Measurements from ENCODE around the gene POLG.
A peak's percentile ranks its signal among the peaks of the same experiment; 100 is the strongest.

Gene POLG

GRCh38 chr15:89335298-89336041, 846 bp upstream of the POLG start:
- peak; percentile 32 for DNase-seq (ENCODE audit: low read depth)
- no peak for TF ChIP-seq CTCF (conservative IDR thresholded peaks at IDR 0.05; ENCODE audit: low read depth, low read length)
- peak overlapping the region; percentile 54 for H3K4me3 ChIP-seq (ENCODE audit: low read depth, low read length)

DNA sequence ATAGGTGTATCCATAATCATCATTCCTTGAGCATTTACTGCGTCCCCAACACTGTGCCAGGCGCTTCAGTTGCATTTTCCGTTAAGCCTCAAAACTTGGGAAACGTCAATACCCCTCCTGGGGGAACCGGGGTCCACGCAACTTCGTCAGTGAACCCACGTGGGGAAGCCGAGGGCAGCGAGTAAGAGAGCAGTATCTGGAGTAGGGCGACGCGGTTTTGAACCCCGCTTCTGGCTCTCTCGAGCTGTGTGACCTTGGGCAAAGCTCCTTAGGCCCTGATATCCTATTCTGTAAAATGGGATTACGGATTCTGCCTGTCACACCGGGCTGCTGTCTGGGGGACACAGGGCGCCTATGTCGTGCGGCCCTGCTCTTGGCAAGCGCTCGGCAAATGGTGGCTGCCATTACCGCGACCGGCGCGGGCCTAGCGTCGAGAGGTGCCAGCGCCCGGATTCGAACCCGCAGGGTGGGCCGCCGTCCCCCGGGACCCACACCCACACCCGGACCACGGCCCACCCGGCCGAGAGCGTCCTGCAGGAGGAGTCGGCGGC, 590 bp downstream of the POLG start:
- TF ChIP-seq CTCF (conservative IDR thresholded peaks at IDR 0.05; ENCODE audit: low read depth, low read length), result no peak
- no peak for DNase-seq (ENCODE audit: low read depth)
- peak overlapping the region; percentile 95 for H3K4me3 ChIP-seq (ENCODE audit: low read depth, low read length)

GRCh38 chr15:89333011-89333860, 1.4 kb downstream of the POLG start:
- DNase-seq (ENCODE audit: low read depth), result no peak
- peak overlapping the region; percentile 95 for H3K4me3 ChIP-seq (ENCODE audit: low read depth, low read length)
- no peak for TF ChIP-seq CTCF (conservative IDR thresholded peaks at IDR 0.05; ENCODE audit: low read depth, low read length)

DNA sequence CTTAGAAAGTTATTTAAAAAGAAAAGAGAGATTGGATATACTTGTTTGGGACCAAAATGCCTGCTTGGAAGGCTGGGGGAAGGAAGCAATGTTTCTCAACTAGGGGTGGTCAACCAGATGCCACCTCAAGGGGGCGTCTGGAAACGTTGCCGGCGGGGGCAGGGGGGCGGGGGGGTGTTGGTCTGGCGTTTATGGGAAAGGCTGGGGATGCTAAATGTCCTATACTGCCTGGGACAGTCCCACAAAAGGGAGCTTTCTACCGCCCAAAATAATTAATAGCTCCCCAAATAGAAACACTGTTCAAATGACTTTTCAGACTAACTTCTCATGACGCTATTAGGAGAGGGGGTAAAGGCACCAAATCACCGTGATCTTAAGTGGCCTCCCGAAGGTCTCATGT, 2.2 kb downstream of the POLG start:
- DNase-seq (ENCODE audit: low read depth), result peak; percentile 33
- H3K4me3 ChIP-seq (ENCODE audit: low read depth, low read length), result peak overlapping the region; percentile 25

DNA sequence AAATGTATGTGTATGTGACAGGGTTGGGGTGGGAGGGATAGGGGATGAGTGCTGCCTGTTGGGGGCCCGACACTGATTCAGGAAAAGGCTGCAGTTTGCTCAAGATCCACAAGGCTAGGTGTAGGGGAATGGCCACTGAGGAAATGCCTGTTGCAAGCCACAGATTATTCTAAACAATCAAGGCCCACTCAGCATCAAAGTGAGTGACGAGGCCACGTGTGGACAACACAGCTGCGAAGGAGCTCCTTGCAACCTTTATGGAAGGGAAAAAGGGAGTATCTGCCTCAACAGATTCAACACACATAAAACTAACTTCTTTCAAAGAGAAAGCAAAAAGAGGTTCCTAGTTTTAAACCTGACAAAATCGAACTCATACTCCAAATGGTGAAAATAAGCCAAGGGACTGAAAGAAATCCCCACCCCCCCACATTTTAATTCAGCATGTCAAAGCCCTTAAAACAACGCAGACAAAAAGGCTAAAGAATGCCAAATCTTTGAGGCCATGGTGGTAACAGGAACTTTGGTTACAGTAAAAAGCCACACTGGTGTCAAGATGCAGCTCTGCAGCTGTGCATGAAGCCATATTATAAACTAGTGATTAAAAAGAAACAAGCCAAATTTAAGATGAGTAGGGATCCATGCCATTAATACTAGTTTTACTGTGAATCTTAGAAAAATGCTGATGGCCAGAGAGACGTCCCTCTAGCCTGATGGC, 3.6 kb downstream of the POLG start:
- DNase-seq (ENCODE audit: low read depth), result no peak
- peak; percentile 8 for TF ChIP-seq CTCF (conservative IDR thresholded peaks at IDR 0.05; ENCODE audit: low read depth, low read length)
- no peak overlapping the region for H3K4me3 ChIP-seq (ENCODE audit: low read depth, low read length)

More for the DNA sequence above, 2.2 kb downstream of the POLG start:
- peak; percentile 50 for TF ChIP-seq CTCF (conservative IDR thresholded peaks at IDR 0.05; ENCODE audit: low read depth, low read length)

DNA sequence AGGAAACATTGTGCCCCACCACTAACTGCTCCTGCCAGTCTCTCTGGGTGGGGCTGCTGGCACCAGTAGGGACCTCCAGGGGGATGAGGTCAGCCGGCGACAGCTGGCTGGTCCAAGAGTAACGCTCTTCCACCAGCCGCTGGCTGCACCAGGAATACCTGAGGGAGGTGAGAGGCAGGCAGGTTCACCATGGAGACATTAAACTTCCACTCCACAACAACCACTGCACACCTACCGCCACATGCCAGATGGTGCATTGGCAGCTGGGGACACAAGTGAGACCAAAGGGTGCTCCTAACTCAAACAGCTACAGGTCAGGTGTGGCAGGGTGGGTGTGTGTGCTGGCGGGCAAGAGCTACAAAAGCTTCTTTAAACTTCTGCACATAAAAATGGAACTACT, 4.5 kb downstream of the POLG start:
- TF ChIP-seq CTCF (conservative IDR thresholded peaks at IDR 0.05; ENCODE audit: low read depth, low read length), result no peak
- DNase-seq (ENCODE audit: low read depth), result no peak
- no peak overlapping the region for H3K4me3 ChIP-seq (ENCODE audit: low read depth, low read length)

Measured in choroid plexus epithelial cell (primary cell).